IMR-90 (cell line): ENCODE measurements around the gene NLRC5. TPM values are rescaled to one million over a fixed set of nuclear protein-coding genes. Genes with fewer than 3 reads are reported as not detected.

Source experiments
- ATAC-seq: fragments of 200-7000 bp; cut with Tn5 transposase; 2 replicates; pipeline ENCODE4 v1.9.1; 2020; ENCODE audit warnings: low read depth, mild to moderate bottlenecking, moderate library complexity
- BruUV-seq: library from RNA; stranded (reverse); fragments of 400-500 nt; replicated peaks from 2 replicates; lab custom pipeline; 2021; lab: Mats Ljungman, UMichigan
- CTCF ChIA-PET: fragments of 300-600 bp; formaldehyde crosslinking; extraction: SDS; loops from one replicate; lab custom pipeline; 2021; ENCODE audit warnings: antibody characterized with exemption; lab: Yijun Ruan, JAX
- POLR2A ChIA-PET: fragments of 300-600 bp; sonication (Branson Sonifier 250); formaldehyde crosslinking; loops from one replicate; lab custom pipeline; 2022; ENCODE audit warnings: antibody characterized with exemption; ENCODE audit not compliant: unreplicated experiment; lab: Charles Lee
- DNase-seq: peaks from one replicate; pipeline ENCODE4 v3.0.0; 2013
- H2AFZ ChIP-seq: replicated peaks from 2 replicates; pipeline ENCODE3; 2013; ENCODE audit warnings: low read length, mild to moderate bottlenecking; ENCODE audit not compliant: poor library complexity
- H2AK5ac ChIP-seq: 2 replicates; pipeline ENCODE4 v1.6.1; 2013; ENCODE audit warnings: low read depth, low read length, inconsistent platforms
- H2AK9ac ChIP-seq: replicated peaks from 2 replicates; pipeline ENCODE3; 2013; ENCODE audit warnings: mild to moderate bottlenecking, low read depth, low read length, moderate library complexity; ENCODE audit not compliant: poor library complexity
- H2BK120ac ChIP-seq: 2 replicates; pipeline ENCODE4 v1.6.1; 2013; ENCODE audit warnings: low read depth, low read length, inconsistent platforms
- H2BK15ac ChIP-seq: 3 replicates; pipeline ENCODE4 v1.6.1; 2013; ENCODE audit warnings: low read depth, low read length, inconsistent platforms
- H2BK20ac ChIP-seq: 2 replicates; pipeline ENCODE4 v1.6.1; 2013; ENCODE audit warnings: low read depth, mild to moderate bottlenecking, inconsistent platforms, low read length, moderate library complexity
- H2BK5ac ChIP-seq: 2 replicates; pipeline ENCODE4 v1.6.1; 2013; ENCODE audit warnings: mild to moderate bottlenecking, low read depth, low read length, inconsistent platforms; ENCODE audit not compliant: poor library complexity, severe bottlenecking
- H3K14ac ChIP-seq: replicated peaks from 2 replicates; pipeline ENCODE4 v1.6.1; 2013; ENCODE audit warnings: low read depth, low read length, inconsistent platforms
- H3K18ac ChIP-seq: 2 replicates; pipeline ENCODE4 v1.6.1; 2013; ENCODE audit warnings: low read depth, low read length, control low read depth
- H3K23ac ChIP-seq: 2 replicates; pipeline ENCODE4 v1.6.1; 2013; ENCODE audit warnings: low read depth, low read length, inconsistent platforms
- H3K27ac ChIP-seq: 2 replicates; pipeline ENCODE4 v1.5.1; 2013; ENCODE audit warnings: mild to moderate bottlenecking, control low read depth, low read length; ENCODE audit not compliant: insufficient read depth
- H3K27me3 ChIP-seq: 2 replicates; pipeline ENCODE4 v1.6.1; 2013; ENCODE audit warnings: low read length; ENCODE audit not compliant: control insufficient read depth, insufficient read depth
- H3K36me3 ChIP-seq: 2 replicates; pipeline ENCODE4 v1.6.1; 2013; ENCODE audit warnings: low read length, mixed read lengths; ENCODE audit not compliant: control insufficient read depth, insufficient read depth
- H3K4ac ChIP-seq: 2 replicates; pipeline ENCODE4 v1.6.1; 2013; ENCODE audit warnings: low read depth, low read length, inconsistent platforms
- H3K4me1 ChIP-seq: 2 replicates; pipeline ENCODE4 v1.6.1; 2013; ENCODE audit warnings: low read length, mixed read lengths; ENCODE audit not compliant: control insufficient read depth, insufficient read depth
- H3K4me2 ChIP-seq: 2 replicates; pipeline ENCODE4 v1.6.1; 2013; ENCODE audit warnings: low read depth, mild to moderate bottlenecking, control low read depth, low read length, moderate library complexity
- H3K4me3 ChIP-seq: 2 replicates; pipeline ENCODE4 v1.5.1; 2013; ENCODE audit warnings: low read depth, mild to moderate bottlenecking, control low read depth, low read length, moderate library complexity; ENCODE audit not compliant: insufficient read depth
- H3K56ac ChIP-seq: 2 replicates; pipeline ENCODE4 v1.6.1; 2013; ENCODE audit warnings: low read length, inconsistent platforms; ENCODE audit not compliant: insufficient read depth; ENCODE audit errors: extremely low read depth
- H3K79me1 ChIP-seq, 2 experiments: 2 replicates each; pipeline ENCODE4 v1.6.1; 2013; ENCODE audit warnings: low read length in 2 of 2, inconsistent platforms in 1 of 2, low read depth in 1 of 2
- H3K9ac ChIP-seq: 2 replicates; pipeline ENCODE4 v1.6.1; 2013; ENCODE audit warnings: low read depth, low read length, control low read depth
- H3K9me1 ChIP-seq: 2 replicates; pipeline ENCODE4 v1.6.1; 2013; ENCODE audit warnings: low read length, inconsistent platforms; ENCODE audit not compliant: insufficient read depth
- H3K9me3 ChIP-seq: 2 replicates; pipeline ENCODE4 v1.6.1; 2013; ENCODE audit warnings: low read length; ENCODE audit not compliant: control insufficient read depth, insufficient read depth
- H4K20me1 ChIP-seq: 2 replicates; pipeline ENCODE4 v1.6.1; 2013; ENCODE audit warnings: low read length, inconsistent platforms; ENCODE audit not compliant: insufficient read depth
- H4K5ac ChIP-seq: 2 replicates; pipeline ENCODE4 v1.6.1; 2013; ENCODE audit warnings: mild to moderate bottlenecking, low read depth, low read length, control low read depth
- H4K8ac ChIP-seq, 2 experiments: 2 replicates each; pipeline ENCODE4 v1.6.1; 2013; ENCODE audit warnings: low read depth in 2 of 2, low read length in 2 of 2, control low read depth in 1 of 2, inconsistent platforms in 1 of 2
- H4K91ac ChIP-seq: 2 replicates; pipeline ENCODE4 v1.6.1; 2013; ENCODE audit warnings: low read depth, low read length, inconsistent platforms; ENCODE audit not compliant: insufficient read depth
- BHLHE40 ChIP-seq: fragments of 150-350 bp; IDR thresholded peaks from 2 replicates; pipeline ENCODE4 v1.6.1; 2016; ENCODE audit warnings: mild to moderate bottlenecking, low read depth, low read length
- CEBPB ChIP-seq: IDR thresholded peaks from 2 replicates; pipeline ENCODE4 v1.6.1; 2012; ENCODE audit warnings: low read depth, low read length, improper control_type of control experiment
- CTCF ChIP-seq: conservative IDR thresholded peaks from 2 replicates; pipeline ENCODE4 v1.5.1; 2012; ENCODE audit warnings: mild to moderate bottlenecking, low read depth, low read length, improper control_type of control experiment
- ELK1 ChIP-seq: fragments of 150-350 bp; IDR thresholded peaks from 2 replicates; pipeline ENCODE4 v1.6.1; 2016; ENCODE audit warnings: low read depth, mild to moderate bottlenecking, low read length, moderate library complexity, borderline replicate concordance
- FOS ChIP-seq: fragments of 150-350 bp; IDR thresholded peaks from 2 replicates; pipeline ENCODE4 v1.6.1; 2016; ENCODE audit warnings: low read depth, low read length
- MAFK ChIP-seq: IDR thresholded peaks from 2 replicates; pipeline ENCODE4 v1.6.1; 2012; ENCODE audit warnings: low read depth, low read length, improper control_type of control experiment
- MAZ ChIP-seq: IDR thresholded peaks from 2 replicates; pipeline ENCODE4 v1.6.1; 2012; ENCODE audit warnings: low read depth, mild to moderate bottlenecking, low read length, improper control_type of control experiment, moderate library complexity, borderline replicate concordance
- MXI1 ChIP-seq: IDR thresholded peaks from 2 replicates; pipeline ENCODE4 v1.6.1; 2012; ENCODE audit warnings: low read depth, mild to moderate bottlenecking, low read length, moderate library complexity, borderline replicate concordance
- POLR2A ChIP-seq: IDR thresholded peaks from 2 replicates; pipeline ENCODE4 v1.6.1; 2012; ENCODE audit warnings: mild to moderate bottlenecking, low read depth, low read length
- RAD21 ChIP-seq: IDR thresholded peaks from 2 replicates; pipeline ENCODE4 v1.6.1; 2012; ENCODE audit warnings: low read length, improper control_type of control experiment
- RCOR1 ChIP-seq: IDR thresholded peaks from 2 replicates; pipeline ENCODE4 v1.6.1; 2012; ENCODE audit warnings: mild to moderate bottlenecking, low read length, improper control_type of control experiment; ENCODE audit not compliant: insufficient replicate concordance
- RFX5 ChIP-seq: IDR thresholded peaks from 2 replicates; pipeline ENCODE4 v1.8.0; 2012; ENCODE audit warnings: low read depth, mild to moderate bottlenecking, low read length, moderate library complexity
- SMC3 ChIP-seq: fragments of 150-350 bp; IDR thresholded peaks from 2 replicates; pipeline ENCODE4 v1.6.1; 2016; ENCODE audit warnings: low read depth, mild to moderate bottlenecking, antibody characterized with exemption, low read length, moderate library complexity
- WGBS, 2 experiments: methylation state at CpG; one replicate each; pipeline versions ENCODE4 v1.1.5 to v1.1.7; 2013; ENCODE audit warnings: missing lambda C conversion rate in 2 of 2; ENCODE audit not compliant: insufficient read length in 1 of 2; ENCODE audit errors: extremely low coverage in 2 of 2; 5-methylcytosine and 5-hydroxymethylcytosine counted together
- dilution Hi-C: fragments of 300-500 bp; cut with HindIII; formaldehyde crosslinking; loops from one replicate; pipeline ENCODE4 v1.14.3; 2018; ENCODE audit warnings: low sequenced_read_pairs; ENCODE audit not compliant: unreplicated experiment
- in situ Hi-C: fragments of 300-500 bp; cut with MboI; formaldehyde crosslinking; loops from 3 replicates; pipeline ENCODE4 v1.14.3; 2019; ENCODE audit warnings: low sequenced_read_pairs, inconsistent platforms, mixed read lengths
- intact Hi-C: fragments of 100-400 bp; cut with micrococcal nuclease; formaldehyde crosslinking; loops from 2 replicates; pipeline ENCODE4 v1.10.0; 2022
- polyA plus RNA-seq, 3 experiments: library from polyadenylated mRNA; depleted of rRNA; stranded (reverse); fragments of >200 nt; gene quantifications; 2 replicates each; pipeline ENCODE4 v1.2.3, GENCODE V29; 2012; ENCODE audit warnings: low replicate concordance in 1 of 3
- total RNA-seq: library from RNA; depleted of rRNA; stranded (reverse); fragments of >200 nt; gene quantifications from 2 replicates; pipeline ENCODE4 v1.2.3, GENCODE V29; 2012

Gene NLRC5
- total and polyA plus RNA-seq, 2 of the 4 experiments (the other 2 are of a cell fraction), result 9.1 to 14.9 TPM

- H4K91ac ChIP-seq, result no peak overlapping the region
- no peaks in the 10 kb centered on the region for H3K27me3 ChIP-seq
- H4K20me1 ChIP-seq, result peaks cover 14% of the 10 kb centered on the region
- dilution Hi-C loops (no loop called here), intact Hi-C loops (no loop called here), in situ Hi-C loops (no loop called here)
- no peak overlapping the region for H3K18ac ChIP-seq
- H3K23ac ChIP-seq, result no peak overlapping the region
- no TSS peak for BruUV-seq
- no peak overlapping the region for H2AK9ac ChIP-seq
- no peak overlapping the region for H3K9ac ChIP-seq
- H3K4ac ChIP-seq, result no peak overlapping the region
- no peak overlapping the region for H2BK5ac ChIP-seq
- ATAC-seq (no peak), DNase-seq (no peak)
- H3K79me1 ChIP-seq, result peaks cover 4 to 34% of the 10 kb centered on the region in 2 experiments; a peak in 2 of 4 replicates
- no peak for TF ChIP-seq MAFK
- TF ChIP-seq ELK1, result no peak
- TF ChIP-seq MAZ, result no peak
- TF ChIP-seq RCOR1, result no peak
- TF ChIP-seq CTCF, result no peak
- no peak for TF ChIP-seq RAD21
- TF ChIP-seq BHLHE40, result no peak
- TF ChIP-seq RFX5, result no peak
- no peak for TF ChIP-seq FOS
- no peak for TF ChIP-seq CEBPB
- TF ChIP-seq MXI1, result no peak
- TF ChIP-seq SMC3, result no peak
- TF ChIP-seq POLR2A, result no peak
- no peak overlapping the region for H4K8ac ChIP-seq
- H3K9me1 ChIP-seq, result peaks cover 11% of the 10 kb centered on the region; the same call in 1 of the 2 replicates
- no peak overlapping the region for H3K56ac ChIP-seq
- CTCF ChIA-PET, result interaction anchor here (0.6 to 0.8 kb wide), 2 partner anchors 14 to 405 kb away, joined by 3 to 5 read pairs; no protein-coding TSS in a partner anchor
- peaks cover 5% of the 10 kb centered on the region; the same call in 1 of the 2 replicates for H3K4me1 ChIP-seq
- no peak overlapping the region for H4K5ac ChIP-seq
- 50% methylated on average over 1 of the region's 9 CpGs; no CpG with 5 or more reads in 1 of the 2 experiments for WGBS, 2 experiments
- no peak overlapping the region for H3K27ac ChIP-seq
- no peaks in the 10 kb centered on the region for H3K9me3 ChIP-seq
- H3K36me3 ChIP-seq, result no peaks in the 10 kb centered on the region
- H2BK120ac ChIP-seq, result no peak overlapping the region
- no peak overlapping the region; the same call in 1 of the 2 replicates for H2AK5ac ChIP-seq
- H3K4me2 ChIP-seq, result no peak overlapping the region
- no peak overlapping the region for H3K14ac ChIP-seq
- POLR2A ChIA-PET, result interaction anchor here (0.6 kb wide), 1 partner anchor 45 kb away, joined by 18 read pairs; no protein-coding TSS in a partner anchor
- H2AFZ ChIP-seq, result no peak overlapping the region
- no peak overlapping the region for H2BK15ac ChIP-seq
- H3K4me3 ChIP-seq, result no peak overlapping the region
- H2BK20ac ChIP-seq, result no peak overlapping the region
Measured at GRCh38 chr16:57107321-57107922, 118.1 kb downstream of the NLRC5 start.
